GM12892 (cell line): ENCODE data around the gene MMP10.
A peak's percentile ranks its signal among the peaks of the same experiment; 100 is the strongest.
"Not testable (repeated sequence)": the region's sequence is repeated elsewhere in the genome, so short reads cannot be mapped to it uniquely, and the experiment has no call there.

Experiments
- DNase-seq: peaks from one replicate; pipeline ENCODE4 v3.0.0; 2011; ENCODE audit not compliant: insufficient read length
- FAIRE-seq: peaks from 2 replicates; lab custom pipeline; 2011; peaks lifted over from hg19 to GRCh38; lab: Jason Lieb, UNC
- POLR2A ChIP-seq: IDR thresholded peaks from 2 replicates; pipeline ENCODE4 v1.6.1; 2011; ENCODE audit warnings: low read depth, low read length, control low read depth
- POLR2AphosphoS5 ChIP-seq: IDR thresholded peaks from 2 replicates; pipeline ENCODE4 v1.6.1; 2011; ENCODE audit warnings: low read depth, low read length, control low read depth
- TAF1 ChIP-seq: IDR thresholded peaks from 2 replicates; pipeline ENCODE4 v1.6.1; 2011; ENCODE audit warnings: low read depth, mild to moderate bottlenecking, control low read depth, low read length, borderline replicate concordance

The MMP10 gene

DNA sequence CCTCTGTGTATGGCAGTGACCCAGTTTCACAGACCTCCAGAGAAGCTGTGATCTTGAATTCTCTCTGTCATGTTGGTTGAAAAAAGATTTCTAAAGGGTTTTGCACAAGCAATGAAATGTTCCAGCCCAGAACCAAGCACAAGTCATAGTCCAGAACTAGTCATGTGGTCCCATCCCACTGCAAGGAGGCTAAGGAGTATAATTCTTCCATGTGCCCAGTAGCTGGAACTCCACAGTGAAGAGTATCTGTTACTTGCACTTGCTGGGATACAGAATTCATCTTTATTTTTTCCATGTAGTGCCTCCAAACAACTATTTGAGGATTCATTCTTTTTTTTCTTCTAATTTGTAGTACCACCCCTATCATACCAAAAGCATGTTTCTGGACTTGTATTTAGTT lies 45.8 kb downstream of the MMP10 start:
- DNase-seq (no peak), FAIRE-seq (no peak)
- TF ChIP-seq POLR2AphosphoS5 (no peak), TAF1 (no peak), POLR2A (no peak)

DNA sequence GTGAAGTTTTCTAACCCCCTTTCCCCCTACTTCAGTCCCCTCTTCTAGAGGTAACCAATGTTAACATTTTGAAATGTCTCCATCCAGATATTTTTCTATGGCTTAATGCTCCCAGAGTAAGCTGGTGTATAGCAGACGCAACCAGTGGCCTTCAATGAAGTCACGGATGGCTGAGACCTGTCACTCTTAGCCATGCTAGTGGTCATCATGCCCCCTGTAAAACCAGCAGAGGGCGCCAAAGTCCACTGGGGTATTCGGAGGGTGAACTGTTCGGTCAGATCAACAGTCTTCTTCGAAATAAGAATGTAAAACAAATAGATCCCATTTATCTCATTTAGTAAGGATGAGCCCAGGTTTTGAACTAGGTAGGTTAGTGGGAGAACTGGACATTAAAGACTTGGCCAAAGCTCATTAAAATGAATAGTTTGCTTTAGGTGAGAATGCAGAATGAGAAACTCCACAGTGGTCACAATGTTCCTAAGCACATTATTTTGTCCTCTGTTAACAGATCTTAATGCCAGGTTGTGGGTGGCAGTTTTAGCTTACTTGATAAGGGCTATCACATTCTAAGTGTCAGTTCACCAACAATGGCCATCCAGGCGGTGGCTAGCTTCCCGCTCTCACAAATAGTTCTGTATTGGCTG lies 47.1 kb downstream of the MMP10 start:
- peak; percentile 87 for FAIRE-seq

DNA sequence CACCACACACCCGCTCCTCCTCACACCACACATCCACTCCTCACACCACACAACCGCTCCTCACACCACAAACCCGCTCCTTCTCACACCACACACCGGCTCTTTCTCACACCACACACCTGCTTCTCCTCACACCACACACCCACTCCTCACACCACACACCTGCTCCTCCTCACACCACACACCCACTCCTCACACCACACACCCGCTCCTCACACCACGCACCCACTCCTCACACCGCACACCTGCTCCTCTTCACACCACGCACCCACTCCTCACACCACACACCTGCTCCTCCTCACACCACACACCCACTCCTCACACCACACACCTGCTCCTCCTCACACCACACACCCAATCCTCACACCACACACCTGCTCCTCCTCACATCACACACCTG lies 49.5 kb downstream of the MMP10 start:
- DNase-seq = not testable (repeated sequence)
- FAIRE-seq = peak; percentile 96

More for the DNA sequence above, 47.1 kb downstream of the MMP10 start:
- peak; percentile 17 for DNase-seq
- no peak for TF ChIP-seq POLR2A
- TF ChIP-seq POLR2AphosphoS5 = no peak
- TF ChIP-seq TAF1 = no peak

DNA sequence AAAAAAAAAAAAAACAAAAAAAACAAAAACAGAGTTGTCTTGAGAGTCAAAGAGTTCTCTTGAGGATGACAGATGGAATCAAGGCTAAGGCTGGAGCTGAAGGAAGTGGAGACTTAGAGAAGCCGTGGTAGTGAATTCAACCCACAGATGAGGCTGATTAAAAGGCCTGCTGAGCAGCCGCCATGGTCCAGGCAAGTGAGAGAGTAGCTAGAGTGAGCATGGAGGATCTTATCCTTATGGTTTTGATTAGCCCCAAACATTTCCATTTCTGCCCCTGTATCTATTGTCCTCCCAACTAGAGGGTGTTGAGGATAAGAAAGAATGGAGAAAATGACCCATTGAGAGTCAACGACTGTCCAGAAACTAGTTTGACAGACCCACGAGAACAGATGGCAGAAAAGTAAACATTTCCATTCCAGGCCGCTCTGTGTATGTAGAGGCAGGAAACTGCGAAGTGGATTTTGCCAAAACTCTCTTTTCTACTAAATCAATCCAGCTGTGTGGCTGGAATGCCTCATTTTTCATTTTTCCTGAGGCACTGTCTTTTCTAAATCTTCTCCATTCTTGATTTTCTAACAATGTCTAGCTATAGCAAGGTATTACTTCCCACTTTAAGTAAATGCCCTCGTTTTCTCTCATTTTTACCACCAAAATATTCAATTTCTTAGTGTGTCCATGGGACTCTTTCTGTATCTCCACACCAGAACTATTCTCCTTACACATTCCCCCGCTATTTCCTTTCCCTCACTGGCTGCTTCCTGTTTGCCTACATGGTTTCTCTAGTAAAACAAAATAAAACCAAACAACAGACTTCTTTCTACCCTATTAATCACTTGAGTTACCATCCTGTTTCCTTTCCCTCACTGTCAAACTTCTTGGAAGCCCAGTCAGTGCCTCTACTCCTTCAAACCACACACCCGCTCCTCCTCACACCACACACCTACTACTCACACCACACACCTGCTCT lies 50.3 kb downstream of the MMP10 start:
- no peak for FAIRE-seq
- no peak for TF ChIP-seq TAF1
- no peak for TF ChIP-seq POLR2A
- TF ChIP-seq POLR2AphosphoS5 = no peak
- DNase-seq = no peak

DNA sequence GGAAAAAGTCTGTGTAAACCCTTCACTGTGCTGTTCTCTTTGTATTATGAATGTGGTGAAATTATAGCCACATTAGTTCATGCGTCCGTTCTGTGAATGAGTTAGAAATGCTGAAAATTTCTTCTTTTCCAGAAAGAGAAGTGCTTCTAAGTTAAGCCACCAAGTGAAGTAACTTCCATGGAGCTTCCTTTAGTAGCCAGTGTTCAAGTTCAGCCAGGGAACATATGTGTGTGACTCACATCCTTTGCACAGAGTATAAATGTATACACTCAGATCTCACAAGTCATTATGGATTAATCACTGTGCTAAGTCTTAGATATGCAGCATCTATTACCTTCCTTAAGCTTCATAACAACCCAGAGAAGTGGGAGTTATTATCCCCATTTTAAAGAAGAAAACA lies 52.5 kb downstream of the MMP10 start:
- TF ChIP-seq TAF1 (no peak), POLR2A (no peak), POLR2AphosphoS5 (no peak)
- DNase-seq (no peak), FAIRE-seq (no peak)

DNA sequence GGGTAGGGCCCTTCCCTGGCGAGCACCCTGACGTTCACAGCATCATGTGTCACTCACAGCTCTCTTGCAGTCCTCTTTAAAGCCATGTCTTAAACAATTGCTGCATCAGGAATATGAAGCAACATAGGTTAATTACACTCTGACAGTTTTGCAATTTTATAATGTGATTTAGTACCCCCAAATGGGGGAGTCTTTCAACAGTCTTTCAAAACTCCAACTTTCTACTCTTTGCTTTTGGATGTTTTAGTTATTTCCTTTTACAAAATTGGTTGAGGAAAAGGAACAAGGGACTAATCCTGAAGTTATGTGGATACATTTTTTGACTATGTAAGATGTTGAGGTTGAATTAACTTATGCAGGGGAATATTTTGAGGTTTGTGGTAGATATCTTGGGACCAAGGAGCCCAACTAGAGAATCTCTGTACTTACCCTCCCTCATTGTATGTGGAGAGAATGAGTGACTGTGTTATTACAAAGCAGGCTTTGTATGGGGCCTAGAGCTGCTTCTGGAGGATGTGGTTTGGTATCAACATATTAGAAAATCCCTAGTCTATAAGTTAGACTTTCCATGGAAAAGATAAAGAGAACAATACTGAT lies 55.4 kb downstream of the MMP10 start, which contains the start of gene MMP8:
TSS of gene MMP8 (minus strand) at position 51 of the 597 bp plus-strand sequence. CDS start 99 bp downstream, outside the sequence.
- FAIRE-seq = no peak
- no peak for DNase-seq
- TF ChIP-seq POLR2A (no peak), TAF1 (no peak), POLR2AphosphoS5 (no peak)

DNA sequence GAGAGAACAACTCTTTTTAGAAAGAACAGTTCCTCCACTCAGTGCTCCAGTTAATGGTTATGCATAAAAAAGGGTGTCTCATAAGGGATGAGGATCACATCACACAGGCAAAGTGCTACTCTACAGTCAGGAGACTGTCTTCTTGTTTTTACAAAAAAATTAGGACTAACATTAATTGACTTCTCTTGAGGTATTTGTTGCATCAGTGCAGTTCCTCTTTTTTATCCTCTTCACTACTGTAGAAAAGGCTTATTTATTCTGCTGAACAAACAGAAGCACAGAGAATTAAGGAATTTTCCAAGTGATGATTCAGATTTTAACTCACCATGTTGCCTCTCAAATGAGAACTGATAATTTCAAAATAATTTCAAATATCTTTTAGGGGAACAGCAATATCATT lies 57.6 kb downstream of the MMP10 start:
- no peak for FAIRE-seq

More for the DNA sequence above, 57.6 kb downstream of the MMP10 start:
- TF ChIP-seq POLR2A (no peak), POLR2AphosphoS5 (no peak), TAF1 (no peak)
- no peak for DNase-seq
